ENCODE results near the gene SH3TC1.

SH3TC1 gene

GRCh38 chr4:8199594-8200301, 658 bp downstream of the SH3TC1 start:
- H3K36me3 ChIP-seq (ENCODE audit: low read depth): peaks cover 47% of the 10 kb centered on the region
- peak overlapping the region; percentile 88 for H3K27ac ChIP-seq (ENCODE audit: poor library complexity, severe bottlenecking)
- TF ChIP-seq, protein P1, sequence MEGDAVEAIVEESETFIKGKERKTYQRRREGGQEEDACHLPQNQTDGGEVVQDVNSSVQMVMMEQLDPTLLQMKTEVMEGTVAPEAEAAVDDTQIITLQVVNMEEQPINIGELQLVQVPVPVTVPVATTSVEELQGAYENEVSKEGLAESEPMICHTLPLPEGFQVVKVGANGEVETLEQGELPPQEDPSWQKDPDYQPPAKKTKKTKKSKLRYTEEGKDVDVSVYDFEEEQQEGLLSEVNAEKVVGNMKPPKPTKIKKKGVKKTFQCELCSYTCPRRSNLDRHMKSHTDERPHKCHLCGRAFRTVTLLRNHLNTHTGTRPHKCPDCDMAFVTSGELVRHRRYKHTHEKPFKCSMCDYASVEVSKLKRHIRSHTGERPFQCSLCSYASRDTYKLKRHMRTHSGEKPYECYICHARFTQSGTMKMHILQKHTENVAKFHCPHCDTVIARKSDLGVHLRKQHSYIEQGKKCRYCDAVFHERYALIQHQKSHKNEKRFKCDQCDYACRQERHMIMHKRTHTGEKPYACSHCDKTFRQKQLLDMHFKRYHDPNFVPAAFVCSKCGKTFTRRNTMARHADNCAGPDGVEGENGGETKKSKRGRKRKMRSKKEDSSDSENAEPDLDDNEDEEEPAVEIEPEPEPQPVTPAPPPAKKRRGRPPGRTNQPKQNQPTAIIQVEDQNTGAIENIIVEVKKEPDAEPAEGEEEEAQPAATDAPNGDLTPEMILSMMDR (IDR thresholded peaks at IDR 0.05; ENCODE audit: poor library complexity, severe bottlenecking): no peak
- DNase-seq (ENCODE audit: low spot score) (no peak), ATAC-seq (ENCODE audit: low read depth) (peak; percentile 13)
- H3K27me3 ChIP-seq (ENCODE audit: insufficient read depth, poor library complexity, severe bottlenecking): no peaks in the 10 kb centered on the region
- H3K4me1 ChIP-seq (ENCODE audit: insufficient read depth, poor library complexity, severe bottlenecking): peaks cover 27% of the 10 kb centered on the region
- peak overlapping the region; percentile 79 for H3K4me3 ChIP-seq (ENCODE audit: severe bottlenecking)
- H3K9me3 ChIP-seq (ENCODE audit: severe bottlenecking): no peaks in the 10 kb centered on the region

- peaks cover 34% of the 10 kb centered on the region for H3K4me1 ChIP-seq (ENCODE audit: insufficient read depth, poor library complexity, severe bottlenecking)
- peak overlapping the region; percentile 79 for H3K4me3 ChIP-seq (ENCODE audit: severe bottlenecking)
- no peaks in the 10 kb centered on the region for H3K27me3 ChIP-seq (ENCODE audit: insufficient read depth, poor library complexity, severe bottlenecking)
- H3K9me3 ChIP-seq (ENCODE audit: severe bottlenecking): no peaks in the 10 kb centered on the region
- peaks cover 52% of the 10 kb centered on the region for H3K36me3 ChIP-seq (ENCODE audit: low read depth)
- TF ChIP-seq, protein P1 (IDR thresholded peaks at IDR 0.05; ENCODE audit: poor library complexity, severe bottlenecking): no peak
- DNase-seq (ENCODE audit: low spot score) (peak; percentile 77), ATAC-seq (ENCODE audit: low read depth) (peak; percentile 43)
- H3K27ac ChIP-seq (ENCODE audit: poor library complexity, severe bottlenecking): peak overlapping the region; percentile 88
Measured at GRCh38 chr4:8200302-8200975, 1.3 kb downstream of the SH3TC1 start.

GRCh38 chr4:8201321-8201781, 2.3 kb downstream of the SH3TC1 start:
- Histone ChIP-seq H3K36me3 (ENCODE audit: low read depth) (peaks cover 57% of the 10 kb centered on the region), H3K4me3 (ENCODE audit: severe bottlenecking) (peak overlapping the region; percentile 79), H3K9me3 (ENCODE audit: severe bottlenecking) (no peaks in the 10 kb centered on the region), H3K27me3 (ENCODE audit: insufficient read depth, poor library complexity, severe bottlenecking) (no peaks in the 10 kb centered on the region), H3K4me1 (ENCODE audit: insufficient read depth, poor library complexity, severe bottlenecking) (peaks cover 43% of the 10 kb centered on the region), H3K27ac (ENCODE audit: poor library complexity, severe bottlenecking) (peak overlapping the region; percentile 88)
- ATAC-seq (ENCODE audit: low read depth) (no peak), DNase-seq (ENCODE audit: low spot score) (no peak)
- TF ChIP-seq, protein P1 (IDR thresholded peaks at IDR 0.05; ENCODE audit: poor library complexity, severe bottlenecking): no peak

GRCh38 chr4:8202108-8203051, 3.3 kb downstream of the SH3TC1 start:
- ATAC-seq (ENCODE audit: low read depth) (no peak), DNase-seq (ENCODE audit: low spot score) (no peak)
- Histone ChIP-seq H3K4me3 (ENCODE audit: severe bottlenecking) (no peak overlapping the region), H3K27me3 (ENCODE audit: insufficient read depth, poor library complexity, severe bottlenecking) (no peaks in the 10 kb centered on the region), H3K27ac (ENCODE audit: poor library complexity, severe bottlenecking) (peak overlapping the region; percentile 88), H3K9me3 (ENCODE audit: severe bottlenecking) (no peaks in the 10 kb centered on the region), H3K36me3 (ENCODE audit: low read depth) (peaks cover 67% of the 10 kb centered on the region), H3K4me1 (ENCODE audit: insufficient read depth, poor library complexity, severe bottlenecking) (peaks cover 47% of the 10 kb centered on the region)
- TF ChIP-seq, protein P1 (IDR thresholded peaks at IDR 0.05; ENCODE audit: poor library complexity, severe bottlenecking): no peak

All from RWPE2 (cell line).